Gastrocnemius medialis (tissue), 4 donors: Measurements from ENCODE around the gene SLC25A22.

Experiments
- POLR2A ChIP-seq, 2 donors: fragments of 450-650 bp; IDR thresholded peaks; one replicate each; pipeline ENCODE4 v1.6.1; 2017; ENCODE audit warnings: antibody characterized with exemption in 2 of 2, mild to moderate bottlenecking in 2 of 2, moderate library complexity in 2 of 2
- TF ChIP-seq, protein P1 (sequence below), 5 experiments: fragments of 450-650 bp in 3 of 5; fragments of 200-600 bp in 2 of 5; sonication (generic) in 2 of 5; IDR thresholded peaks in 4 of 5; conservative IDR thresholded peaks in 1 of 5; 1 replicate in 4 of 5; 2 replicates in 1 of 5; pipeline ENCODE4 v1.5.1; 2016 to 2019; ENCODE audit warnings: antibody characterized with exemption in 5 of 5, mild to moderate bottlenecking in 3 of 5, moderate library complexity in 3 of 5

DNA sequence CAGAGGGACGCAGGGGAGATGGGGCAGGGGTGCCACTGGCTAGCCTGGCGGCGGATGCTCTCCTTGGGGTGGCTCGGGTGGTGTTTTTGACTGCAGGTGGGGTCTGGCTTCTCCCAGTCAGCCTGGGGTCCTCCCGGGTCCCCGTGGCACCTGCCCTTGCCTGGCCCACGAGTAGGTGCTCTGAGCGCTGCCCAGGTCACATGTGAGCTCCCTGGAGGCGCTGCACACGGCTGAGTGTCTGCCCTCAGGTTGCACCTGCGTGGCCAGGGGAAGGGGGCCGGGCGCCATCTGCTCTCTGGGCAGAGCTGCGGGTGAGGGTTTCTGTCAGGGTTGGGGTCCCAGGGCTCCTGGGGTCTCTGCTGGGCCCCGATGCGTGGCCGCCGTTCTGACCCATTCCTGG, 49.8 kb upstream of the SLC25A22 start:
- TF ChIP-seq, protein P1, sequence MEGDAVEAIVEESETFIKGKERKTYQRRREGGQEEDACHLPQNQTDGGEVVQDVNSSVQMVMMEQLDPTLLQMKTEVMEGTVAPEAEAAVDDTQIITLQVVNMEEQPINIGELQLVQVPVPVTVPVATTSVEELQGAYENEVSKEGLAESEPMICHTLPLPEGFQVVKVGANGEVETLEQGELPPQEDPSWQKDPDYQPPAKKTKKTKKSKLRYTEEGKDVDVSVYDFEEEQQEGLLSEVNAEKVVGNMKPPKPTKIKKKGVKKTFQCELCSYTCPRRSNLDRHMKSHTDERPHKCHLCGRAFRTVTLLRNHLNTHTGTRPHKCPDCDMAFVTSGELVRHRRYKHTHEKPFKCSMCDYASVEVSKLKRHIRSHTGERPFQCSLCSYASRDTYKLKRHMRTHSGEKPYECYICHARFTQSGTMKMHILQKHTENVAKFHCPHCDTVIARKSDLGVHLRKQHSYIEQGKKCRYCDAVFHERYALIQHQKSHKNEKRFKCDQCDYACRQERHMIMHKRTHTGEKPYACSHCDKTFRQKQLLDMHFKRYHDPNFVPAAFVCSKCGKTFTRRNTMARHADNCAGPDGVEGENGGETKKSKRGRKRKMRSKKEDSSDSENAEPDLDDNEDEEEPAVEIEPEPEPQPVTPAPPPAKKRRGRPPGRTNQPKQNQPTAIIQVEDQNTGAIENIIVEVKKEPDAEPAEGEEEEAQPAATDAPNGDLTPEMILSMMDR (IDR thresholded peaks at IDR 0.05 in 4 of 5, conservative IDR thresholded peaks at IDR 0.05 in 1 of 5): no peak
- TF ChIP-seq POLR2A (IDR thresholded peaks at IDR 0.05): no peak
